Mononuclear cell (primary cell): ENCODE data around the gene MINAR1. TPM values are rescaled to one million over a fixed set of nuclear protein-coding genes. Genes with fewer than 3 reads are reported as not detected.

Experiments
- H3K27me3 ChIP-seq: 2 replicates; pipeline ENCODE4 v1.6.0; 2011; ENCODE audit warnings: low read length, control low read depth; ENCODE audit not compliant: insufficient read depth
- H3K4me1 ChIP-seq: 2 replicates; pipeline ENCODE4 v1.5.1; 2011; ENCODE audit warnings: mild to moderate bottlenecking, low read length, control low read depth; ENCODE audit not compliant: insufficient read depth
- H3K4me3 ChIP-seq: 2 replicates; pipeline ENCODE4 v1.5.1; 2011; ENCODE audit warnings: mild to moderate bottlenecking, low read length, moderate library complexity
- H3K9me3 ChIP-seq: 2 replicates; pipeline ENCODE4 v1.5.1; 2011; ENCODE audit warnings: low read depth, mild to moderate bottlenecking, control low read depth, low read length
- total RNA-seq: library from RNA; depleted of rRNA; stranded (reverse); fragments of >200 nt; gene quantifications from one replicate; pipeline ENCODE4 v1.2.3, GENCODE V29; 2012

MINAR1 gene
- total RNA-seq, 1 donor = 0.42 TPM

DNA sequence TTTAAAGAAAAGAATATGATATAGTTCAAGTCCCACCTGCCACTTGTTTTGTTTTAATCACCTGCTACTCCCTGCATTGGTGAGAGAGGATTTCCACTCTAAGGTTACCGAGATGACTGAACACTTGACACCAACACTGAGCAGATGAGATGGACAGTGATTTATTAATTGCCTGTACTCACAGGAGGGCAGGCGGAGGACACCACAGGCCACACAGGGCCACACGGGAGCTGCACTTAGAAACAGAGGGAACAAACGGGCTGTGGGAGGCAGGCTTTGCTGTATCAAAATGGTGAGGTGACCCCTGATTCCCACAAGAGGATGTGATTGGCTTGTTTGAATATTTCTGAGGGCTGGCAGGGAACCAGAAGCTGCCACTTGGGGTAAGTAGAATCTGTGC lies 10.8 kb downstream of the MINAR1 start:
- Histone ChIP-seq H3K4me1 (no peaks in the 10 kb centered on the region), H3K9me3 (no peaks in the 10 kb centered on the region), H3K27me3 (no peaks in the 10 kb centered on the region), H3K4me3 (no peak overlapping the region)

DNA sequence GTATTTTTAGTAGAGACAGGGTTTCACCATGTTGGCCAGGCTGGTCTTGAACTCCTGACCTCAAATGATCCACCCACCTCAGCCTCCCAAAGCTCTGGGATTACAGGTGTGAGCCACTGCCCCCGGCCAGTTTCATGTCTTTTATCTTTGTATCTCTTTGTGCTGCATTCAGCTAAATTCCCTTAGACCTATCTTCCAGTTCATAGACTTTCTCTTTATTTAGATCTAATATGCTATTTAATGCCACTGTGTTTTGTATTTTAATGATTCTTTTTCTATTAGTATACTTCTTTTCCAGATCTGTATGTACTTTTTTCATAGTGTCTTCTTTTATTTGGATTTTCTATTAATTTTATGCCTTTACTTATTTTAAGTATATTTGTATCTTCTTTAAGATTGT lies 14.9 kb downstream of the MINAR1 start:
- no peaks in the 10 kb centered on the region for H3K9me3 ChIP-seq
- H3K4me3 ChIP-seq = no peak overlapping the region
- no peaks in the 10 kb centered on the region for H3K4me1 ChIP-seq
- no peaks in the 10 kb centered on the region for H3K27me3 ChIP-seq

DNA sequence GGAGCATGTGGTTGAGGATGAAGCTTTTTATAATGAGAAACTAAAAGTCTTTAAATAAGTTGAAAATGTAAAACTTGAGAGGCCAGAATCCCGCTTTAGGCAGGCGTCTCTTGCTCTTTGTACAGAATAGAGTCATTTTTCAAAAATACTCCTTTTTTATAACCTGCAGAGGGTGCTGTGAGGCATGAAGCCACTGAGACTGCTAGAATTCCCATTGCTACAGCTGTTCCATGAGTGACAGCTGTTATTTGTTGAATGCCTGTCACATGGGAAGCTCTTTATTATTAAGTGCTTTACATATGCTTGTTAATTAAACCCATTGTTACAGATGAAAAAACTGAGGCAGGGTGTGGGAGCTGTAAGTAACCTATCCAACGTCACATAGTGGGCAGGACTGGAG lies 18.5 kb downstream of the MINAR1 start:
- Histone ChIP-seq H3K4me1 (no peaks in the 10 kb centered on the region), H3K27me3 (no peaks in the 10 kb centered on the region), H3K9me3 (no peaks in the 10 kb centered on the region), H3K4me3 (no peak overlapping the region)

DNA sequence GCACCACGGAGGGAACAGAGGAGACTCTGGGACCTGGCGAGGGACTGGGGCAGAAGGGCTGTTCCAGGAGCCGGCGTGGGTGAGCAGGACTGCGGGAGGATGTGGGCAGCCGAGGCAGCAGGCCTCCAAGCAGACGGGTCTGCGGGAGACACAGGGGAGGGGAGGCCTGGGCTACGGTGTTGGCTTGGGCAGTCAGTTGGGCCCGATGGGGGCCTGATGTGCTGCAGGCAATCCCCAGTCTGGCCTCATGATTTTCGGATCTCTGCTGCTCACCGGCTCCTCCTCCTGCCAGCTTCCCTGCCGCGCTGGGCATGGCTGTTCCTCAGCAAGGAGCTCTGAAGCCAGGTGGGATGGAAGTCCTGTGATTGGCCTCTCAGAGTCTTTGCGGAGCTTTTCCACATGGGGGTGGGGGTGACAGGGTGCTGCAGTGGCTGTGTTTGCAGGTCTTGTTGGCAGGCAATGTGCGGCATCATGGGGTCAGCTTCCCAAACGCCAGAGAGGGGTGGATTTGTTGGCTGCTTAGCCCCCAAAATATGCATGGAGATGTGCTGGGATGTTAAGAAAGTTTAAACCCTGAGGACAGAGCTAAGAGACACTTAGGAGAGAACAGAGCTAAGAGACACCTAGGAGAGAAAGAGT lies 19.3 kb downstream of the MINAR1 start:
- Histone ChIP-seq H3K27me3 (no peaks in the 10 kb centered on the region), H3K4me1 (no peaks in the 10 kb centered on the region), H3K9me3 (no peaks in the 10 kb centered on the region)

DNA sequence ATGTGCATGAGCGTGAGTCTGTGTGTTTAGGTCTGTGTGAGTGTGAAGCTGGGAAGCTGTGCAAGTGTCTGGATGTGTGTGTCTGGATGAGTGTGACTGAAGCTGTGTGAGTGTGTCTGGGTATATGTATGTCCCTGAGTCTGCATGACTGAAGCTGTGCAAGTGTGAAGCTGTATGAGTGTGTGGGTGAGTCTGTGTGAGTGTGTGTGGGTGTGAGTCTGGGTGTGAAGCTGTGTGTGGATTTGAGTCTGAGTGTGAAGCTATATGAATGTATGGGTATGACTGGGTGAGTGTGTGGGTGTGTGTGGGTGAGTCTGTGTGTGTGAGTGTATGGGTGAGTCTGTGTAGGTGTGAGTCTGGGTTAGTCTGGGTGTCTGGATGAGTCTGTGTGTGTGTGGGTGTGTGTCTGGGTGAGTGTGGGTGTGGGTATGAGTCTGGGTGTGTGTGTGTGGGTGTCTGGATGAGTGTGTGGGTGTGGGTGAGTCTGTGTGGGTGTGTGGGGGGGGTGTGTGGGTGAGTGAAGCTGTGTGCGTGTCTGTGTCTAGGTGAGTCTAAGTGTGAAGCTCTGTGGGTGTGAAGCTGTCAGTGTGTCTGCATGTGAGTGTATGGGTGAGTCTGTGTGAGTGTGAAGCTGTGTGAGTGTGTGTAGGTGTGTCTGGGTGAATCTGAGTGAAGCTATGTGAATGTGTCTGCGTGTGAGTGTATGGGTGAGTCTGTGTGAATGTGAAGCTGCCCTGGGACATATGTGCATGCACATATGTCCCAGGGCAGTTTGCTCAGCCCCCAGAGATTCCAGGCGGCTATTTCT lies 20.3 kb downstream of the MINAR1 start:
- Histone ChIP-seq H3K4me3 (no peak overlapping the region), H3K9me3 (no peaks in the 10 kb centered on the region), H3K4me1 (no peaks in the 10 kb centered on the region), H3K27me3 (no peaks in the 10 kb centered on the region)

More for the DNA sequence above, 19.3 kb downstream of the MINAR1 start:
- H3K4me3 ChIP-seq = no peak overlapping the region

DNA sequence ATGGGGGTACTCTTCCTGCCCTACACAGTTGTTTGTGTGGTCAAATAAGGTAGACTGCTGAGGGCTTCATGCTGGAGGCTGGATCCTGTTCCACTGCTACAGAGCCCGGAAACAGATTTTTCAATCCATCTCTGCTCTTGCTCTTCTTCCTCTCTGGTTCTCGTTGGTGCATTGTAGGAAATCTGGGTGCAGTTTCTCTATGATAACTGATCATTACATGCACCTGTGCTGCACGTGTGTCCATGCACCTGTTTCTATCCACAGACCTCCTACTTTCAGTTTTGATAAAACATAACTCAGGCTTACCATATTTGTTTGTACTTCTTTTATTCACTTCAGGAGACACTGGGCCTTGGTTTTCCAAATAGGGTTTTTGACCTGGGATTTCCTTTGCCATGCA lies 21.3 kb downstream of the MINAR1 start:
- no peaks in the 10 kb centered on the region for H3K9me3 ChIP-seq
- no peaks in the 10 kb centered on the region for H3K27me3 ChIP-seq
- no peak overlapping the region for H3K4me3 ChIP-seq
- no peaks in the 10 kb centered on the region for H3K4me1 ChIP-seq

DNA sequence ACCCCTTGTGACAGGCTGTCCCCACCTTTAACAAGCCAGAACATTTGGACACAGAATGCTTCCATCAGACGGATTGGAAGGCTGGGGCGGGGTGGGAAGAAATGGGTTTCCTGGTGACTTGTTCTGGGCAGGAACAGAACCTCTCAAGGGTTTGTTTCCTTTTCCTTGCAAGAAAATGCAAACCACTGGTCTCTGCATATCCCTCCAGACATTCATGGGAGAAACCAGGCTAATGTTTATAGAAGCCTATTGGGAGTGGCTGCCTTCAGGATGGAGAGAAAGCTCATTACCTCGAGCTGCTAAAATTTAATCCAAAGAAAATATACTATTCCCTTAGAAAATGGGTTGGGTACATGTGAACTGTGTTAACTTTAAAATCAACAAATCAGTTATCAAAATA lies 21.9 kb downstream of the MINAR1 start:
- H3K9me3 ChIP-seq = no peaks in the 10 kb centered on the region
- H3K4me3 ChIP-seq = no peak overlapping the region
- H3K27me3 ChIP-seq = no peaks in the 10 kb centered on the region
- no peaks in the 10 kb centered on the region for H3K4me1 ChIP-seq

DNA sequence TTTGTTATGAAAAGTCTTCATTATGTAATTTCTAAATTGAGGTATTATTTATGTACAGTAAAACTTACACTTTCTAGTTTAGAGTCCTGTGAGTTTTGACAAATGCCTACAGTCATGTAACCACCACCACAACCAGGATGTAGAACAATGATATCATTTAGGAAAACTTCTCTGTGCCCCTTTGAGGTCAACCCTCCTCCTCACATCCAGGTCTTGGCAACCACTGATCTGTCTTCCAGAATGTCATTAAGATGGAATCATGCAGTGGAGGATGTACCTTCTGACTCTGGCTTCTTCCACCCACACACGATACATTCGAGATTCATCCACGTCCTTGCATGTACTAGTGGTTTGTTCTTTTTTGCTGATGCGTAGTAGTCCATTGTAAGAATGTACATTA lies 23.2 kb downstream of the MINAR1 start:
- no peaks in the 10 kb centered on the region for H3K4me1 ChIP-seq
- no peaks in the 10 kb centered on the region for H3K27me3 ChIP-seq
- no peaks in the 10 kb centered on the region for H3K9me3 ChIP-seq
- no peak overlapping the region for H3K4me3 ChIP-seq

DNA sequence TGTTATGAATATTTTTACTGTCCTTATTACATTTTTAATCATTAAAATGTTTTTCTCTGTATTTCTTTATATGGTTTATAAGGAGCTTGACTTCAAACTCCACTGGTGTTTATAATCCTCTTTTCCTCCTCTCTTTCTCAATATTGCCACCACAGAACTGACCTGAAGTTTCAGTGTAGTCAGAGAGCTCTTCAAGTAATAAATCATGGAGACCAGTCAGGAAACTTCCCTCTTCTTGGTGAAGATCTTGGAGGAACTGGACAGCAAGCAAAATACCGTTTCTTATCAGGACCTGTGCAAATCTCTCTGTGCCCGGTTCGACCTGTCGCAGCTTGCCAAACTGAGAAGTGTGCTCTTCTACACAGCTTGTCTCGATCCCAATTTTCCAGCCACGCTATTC lies 23.8 kb downstream of the MINAR1 start:
- no peaks in the 10 kb centered on the region for H3K27me3 ChIP-seq
- no peaks in the 10 kb centered on the region for H3K4me1 ChIP-seq
- no peaks in the 10 kb centered on the region for H3K9me3 ChIP-seq
- no peak overlapping the region for H3K4me3 ChIP-seq

DNA sequence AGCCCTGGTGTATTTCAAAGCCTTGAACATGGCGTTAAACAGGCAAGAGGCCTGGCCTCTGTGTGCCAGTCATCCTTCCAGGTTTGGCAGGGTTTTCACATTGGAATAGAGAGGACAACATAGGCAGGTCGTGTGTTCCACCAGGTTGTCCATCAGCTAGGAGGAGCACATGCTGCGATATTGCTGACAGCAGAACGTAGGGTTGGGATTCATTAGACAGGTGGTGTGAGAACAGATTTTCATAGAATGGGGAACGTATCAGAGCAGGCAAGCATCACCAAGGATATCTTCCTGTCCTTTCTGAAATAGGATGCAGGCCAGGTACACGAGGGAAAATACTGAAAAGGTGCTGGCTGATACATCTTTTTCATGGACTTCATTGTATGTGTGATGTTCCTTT lies 26.4 kb downstream of the MINAR1 start:
- no peaks in the 10 kb centered on the region for H3K4me1 ChIP-seq
- H3K4me3 ChIP-seq = no peak overlapping the region
- no peaks in the 10 kb centered on the region for H3K9me3 ChIP-seq
- H3K27me3 ChIP-seq = no peaks in the 10 kb centered on the region

DNA sequence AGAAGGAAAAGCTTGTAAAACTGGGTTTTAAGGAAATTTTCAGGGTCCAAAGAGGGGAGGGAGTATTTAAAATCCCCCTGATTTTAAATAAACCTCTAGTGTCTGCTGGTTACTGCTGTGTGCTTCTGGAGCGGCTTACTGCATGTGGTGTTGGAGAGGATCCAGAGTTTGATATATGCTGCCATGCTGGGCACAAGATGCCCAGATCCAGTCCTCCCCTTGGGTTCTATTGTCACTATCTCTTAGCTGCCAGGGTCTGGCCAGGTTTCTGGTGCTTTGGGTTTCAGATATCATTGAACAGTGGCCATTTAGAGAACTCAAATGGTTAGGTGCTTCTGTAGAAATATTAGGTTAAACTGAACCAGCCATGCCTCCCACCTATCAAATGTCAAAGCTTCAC lies 27.5 kb downstream of the MINAR1 start:
- H3K9me3 ChIP-seq = no peaks in the 10 kb centered on the region

DNA sequence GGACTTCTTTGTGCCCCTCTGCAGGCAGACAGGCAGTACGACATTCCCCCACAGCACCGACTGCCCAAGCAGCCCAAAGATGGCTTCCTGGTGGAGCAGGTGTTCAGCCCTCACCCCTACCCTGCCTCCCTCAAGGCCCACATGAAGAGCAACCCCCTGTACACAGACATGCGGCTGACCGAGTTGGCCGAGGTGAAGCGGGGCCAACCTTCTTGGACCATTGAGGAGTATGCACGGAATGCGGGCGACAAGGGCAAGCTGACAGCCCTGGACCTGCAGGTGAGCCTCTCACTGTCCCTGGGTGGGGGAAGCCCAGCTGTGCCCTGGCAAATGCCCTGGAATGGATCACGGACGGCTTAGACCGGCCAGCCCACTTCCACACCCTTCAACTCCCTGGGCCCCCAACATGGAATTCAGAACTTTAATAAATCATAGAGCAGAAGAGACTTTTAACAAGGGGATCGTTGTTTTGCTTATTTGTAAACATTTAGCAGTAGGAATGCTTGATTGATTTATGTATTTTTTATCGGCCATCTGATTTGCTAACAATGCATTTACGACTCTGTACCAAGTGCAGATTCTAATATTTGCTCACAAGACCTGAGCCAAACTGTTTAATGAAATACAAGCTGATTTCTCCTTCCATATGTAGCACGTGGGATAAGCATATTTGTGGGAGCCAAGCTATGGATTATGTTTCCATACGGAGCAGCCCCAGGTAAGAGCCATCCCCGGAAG lies 31.1 kb downstream of the MINAR1 start:
- H3K4me3 ChIP-seq = no peak overlapping the region
- no peaks in the 10 kb centered on the region for H3K4me1 ChIP-seq
- no peaks in the 10 kb centered on the region for H3K9me3 ChIP-seq
- no peaks in the 10 kb centered on the region for H3K27me3 ChIP-seq

More for the DNA sequence above, 27.5 kb downstream of the MINAR1 start:
- no peaks in the 10 kb centered on the region for H3K4me1 ChIP-seq
- H3K4me3 ChIP-seq = no peak overlapping the region
- H3K27me3 ChIP-seq = no peaks in the 10 kb centered on the region

DNA sequence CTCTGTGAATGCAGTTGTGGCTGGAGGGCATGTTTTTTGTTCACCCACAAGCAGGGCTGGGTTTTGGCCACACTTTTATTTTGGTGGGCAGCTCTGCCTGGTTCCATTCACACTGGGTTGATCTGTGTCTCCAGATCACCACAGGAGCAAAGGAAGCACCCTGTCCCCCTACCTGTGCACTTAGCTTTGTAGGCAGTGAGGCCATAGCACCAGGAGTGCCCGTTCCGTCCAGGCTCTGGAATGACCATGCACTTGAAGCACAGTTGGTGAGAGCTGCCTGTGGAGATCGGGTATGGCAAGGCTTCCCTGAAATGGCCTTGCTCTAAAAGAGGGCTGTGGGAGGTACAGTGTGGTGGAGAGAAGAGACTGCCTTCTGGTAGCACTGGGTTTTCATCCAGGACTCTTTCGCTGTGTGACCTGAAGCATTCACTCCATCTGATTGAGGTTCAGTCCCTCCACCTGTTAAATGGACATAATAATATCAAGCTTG lies 31.7 kb downstream of the MINAR1 start:
- H3K4me1 ChIP-seq = no peaks in the 10 kb centered on the region
- H3K27me3 ChIP-seq = no peaks in the 10 kb centered on the region
- H3K4me3 ChIP-seq = no peak overlapping the region
- no peaks in the 10 kb centered on the region for H3K9me3 ChIP-seq

DNA sequence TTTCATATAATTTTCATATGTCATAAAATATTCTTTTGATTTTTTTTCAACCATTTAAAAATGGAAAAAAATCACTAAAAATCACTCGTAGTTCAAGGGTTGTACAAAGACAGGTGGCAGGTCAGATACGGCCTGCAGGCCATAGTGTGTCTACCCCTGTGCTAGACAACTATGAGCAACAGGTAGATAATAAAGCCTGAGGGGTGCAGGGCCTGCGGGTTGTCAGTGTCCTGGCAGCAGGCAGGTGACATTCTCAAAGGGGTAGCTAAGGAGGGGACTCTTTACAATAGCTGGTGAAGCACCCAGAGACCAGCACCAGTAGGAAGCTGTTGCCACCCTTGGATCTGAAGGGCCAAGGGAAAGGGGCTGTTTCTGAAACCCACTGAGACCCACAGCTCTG lies 34.4 kb downstream of the MINAR1 start:
- no peak overlapping the region for H3K4me3 ChIP-seq
- H3K4me1 ChIP-seq = no peaks in the 10 kb centered on the region
- no peaks in the 10 kb centered on the region for H3K9me3 ChIP-seq
- H3K27me3 ChIP-seq = no peaks in the 10 kb centered on the region

DNA sequence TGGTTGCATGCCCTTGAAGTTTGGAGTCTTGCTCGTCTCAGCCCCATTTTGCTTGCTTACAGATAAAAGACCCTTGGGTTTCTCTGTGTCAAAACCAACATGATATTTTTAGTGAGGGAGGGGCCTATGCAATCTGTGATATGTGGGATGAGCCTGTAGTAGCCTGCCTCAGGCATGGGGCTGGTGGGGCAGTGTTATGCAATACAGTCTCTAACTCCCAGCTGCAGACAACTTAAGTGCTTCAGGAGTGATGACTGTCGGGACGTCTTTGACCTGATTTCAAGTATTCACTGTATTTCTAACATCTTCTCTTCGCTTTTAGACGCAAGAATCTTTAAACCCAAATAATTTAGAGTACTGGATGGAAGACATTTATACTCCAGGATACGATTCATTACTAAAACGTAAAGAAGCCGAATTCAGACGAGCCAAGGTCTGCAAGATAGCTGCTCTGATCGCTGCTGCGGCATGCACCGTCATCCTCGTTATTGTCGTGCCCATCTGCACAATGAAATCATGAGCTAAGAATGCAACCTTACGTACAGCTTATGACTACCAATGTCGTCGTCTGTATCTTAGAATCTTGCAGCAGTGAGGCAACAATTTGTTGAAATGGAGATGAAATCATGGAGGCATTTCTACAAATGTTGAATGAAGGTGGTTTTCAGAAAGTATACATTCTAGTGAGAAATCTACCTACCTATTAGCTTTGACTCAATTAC lies 35.9 kb downstream of the MINAR1 start:
- no peaks in the 10 kb centered on the region for H3K4me1 ChIP-seq
- no peaks in the 10 kb centered on the region for H3K27me3 ChIP-seq
- H3K4me3 ChIP-seq = no peak overlapping the region
- no peaks in the 10 kb centered on the region for H3K9me3 ChIP-seq
